ENCODE data around the gene FAM13B. TPM values are rescaled to one million over a fixed set of nuclear protein-coding genes. Genes with fewer than 3 reads are reported as not detected.

The FAM13B gene
- total and polyA plus RNA-seq, 9 of the 15 experiments (the other 6 are each of a cell fraction or from before 2014, with no cell fraction given): 2.3 to 21.6 (median 14.1) TPM

GRCh38 chr5:137901011-137901817 lies 131.7 kb downstream of the FAM13B start (continued):
- TF ChIP-seq, protein P1, sequence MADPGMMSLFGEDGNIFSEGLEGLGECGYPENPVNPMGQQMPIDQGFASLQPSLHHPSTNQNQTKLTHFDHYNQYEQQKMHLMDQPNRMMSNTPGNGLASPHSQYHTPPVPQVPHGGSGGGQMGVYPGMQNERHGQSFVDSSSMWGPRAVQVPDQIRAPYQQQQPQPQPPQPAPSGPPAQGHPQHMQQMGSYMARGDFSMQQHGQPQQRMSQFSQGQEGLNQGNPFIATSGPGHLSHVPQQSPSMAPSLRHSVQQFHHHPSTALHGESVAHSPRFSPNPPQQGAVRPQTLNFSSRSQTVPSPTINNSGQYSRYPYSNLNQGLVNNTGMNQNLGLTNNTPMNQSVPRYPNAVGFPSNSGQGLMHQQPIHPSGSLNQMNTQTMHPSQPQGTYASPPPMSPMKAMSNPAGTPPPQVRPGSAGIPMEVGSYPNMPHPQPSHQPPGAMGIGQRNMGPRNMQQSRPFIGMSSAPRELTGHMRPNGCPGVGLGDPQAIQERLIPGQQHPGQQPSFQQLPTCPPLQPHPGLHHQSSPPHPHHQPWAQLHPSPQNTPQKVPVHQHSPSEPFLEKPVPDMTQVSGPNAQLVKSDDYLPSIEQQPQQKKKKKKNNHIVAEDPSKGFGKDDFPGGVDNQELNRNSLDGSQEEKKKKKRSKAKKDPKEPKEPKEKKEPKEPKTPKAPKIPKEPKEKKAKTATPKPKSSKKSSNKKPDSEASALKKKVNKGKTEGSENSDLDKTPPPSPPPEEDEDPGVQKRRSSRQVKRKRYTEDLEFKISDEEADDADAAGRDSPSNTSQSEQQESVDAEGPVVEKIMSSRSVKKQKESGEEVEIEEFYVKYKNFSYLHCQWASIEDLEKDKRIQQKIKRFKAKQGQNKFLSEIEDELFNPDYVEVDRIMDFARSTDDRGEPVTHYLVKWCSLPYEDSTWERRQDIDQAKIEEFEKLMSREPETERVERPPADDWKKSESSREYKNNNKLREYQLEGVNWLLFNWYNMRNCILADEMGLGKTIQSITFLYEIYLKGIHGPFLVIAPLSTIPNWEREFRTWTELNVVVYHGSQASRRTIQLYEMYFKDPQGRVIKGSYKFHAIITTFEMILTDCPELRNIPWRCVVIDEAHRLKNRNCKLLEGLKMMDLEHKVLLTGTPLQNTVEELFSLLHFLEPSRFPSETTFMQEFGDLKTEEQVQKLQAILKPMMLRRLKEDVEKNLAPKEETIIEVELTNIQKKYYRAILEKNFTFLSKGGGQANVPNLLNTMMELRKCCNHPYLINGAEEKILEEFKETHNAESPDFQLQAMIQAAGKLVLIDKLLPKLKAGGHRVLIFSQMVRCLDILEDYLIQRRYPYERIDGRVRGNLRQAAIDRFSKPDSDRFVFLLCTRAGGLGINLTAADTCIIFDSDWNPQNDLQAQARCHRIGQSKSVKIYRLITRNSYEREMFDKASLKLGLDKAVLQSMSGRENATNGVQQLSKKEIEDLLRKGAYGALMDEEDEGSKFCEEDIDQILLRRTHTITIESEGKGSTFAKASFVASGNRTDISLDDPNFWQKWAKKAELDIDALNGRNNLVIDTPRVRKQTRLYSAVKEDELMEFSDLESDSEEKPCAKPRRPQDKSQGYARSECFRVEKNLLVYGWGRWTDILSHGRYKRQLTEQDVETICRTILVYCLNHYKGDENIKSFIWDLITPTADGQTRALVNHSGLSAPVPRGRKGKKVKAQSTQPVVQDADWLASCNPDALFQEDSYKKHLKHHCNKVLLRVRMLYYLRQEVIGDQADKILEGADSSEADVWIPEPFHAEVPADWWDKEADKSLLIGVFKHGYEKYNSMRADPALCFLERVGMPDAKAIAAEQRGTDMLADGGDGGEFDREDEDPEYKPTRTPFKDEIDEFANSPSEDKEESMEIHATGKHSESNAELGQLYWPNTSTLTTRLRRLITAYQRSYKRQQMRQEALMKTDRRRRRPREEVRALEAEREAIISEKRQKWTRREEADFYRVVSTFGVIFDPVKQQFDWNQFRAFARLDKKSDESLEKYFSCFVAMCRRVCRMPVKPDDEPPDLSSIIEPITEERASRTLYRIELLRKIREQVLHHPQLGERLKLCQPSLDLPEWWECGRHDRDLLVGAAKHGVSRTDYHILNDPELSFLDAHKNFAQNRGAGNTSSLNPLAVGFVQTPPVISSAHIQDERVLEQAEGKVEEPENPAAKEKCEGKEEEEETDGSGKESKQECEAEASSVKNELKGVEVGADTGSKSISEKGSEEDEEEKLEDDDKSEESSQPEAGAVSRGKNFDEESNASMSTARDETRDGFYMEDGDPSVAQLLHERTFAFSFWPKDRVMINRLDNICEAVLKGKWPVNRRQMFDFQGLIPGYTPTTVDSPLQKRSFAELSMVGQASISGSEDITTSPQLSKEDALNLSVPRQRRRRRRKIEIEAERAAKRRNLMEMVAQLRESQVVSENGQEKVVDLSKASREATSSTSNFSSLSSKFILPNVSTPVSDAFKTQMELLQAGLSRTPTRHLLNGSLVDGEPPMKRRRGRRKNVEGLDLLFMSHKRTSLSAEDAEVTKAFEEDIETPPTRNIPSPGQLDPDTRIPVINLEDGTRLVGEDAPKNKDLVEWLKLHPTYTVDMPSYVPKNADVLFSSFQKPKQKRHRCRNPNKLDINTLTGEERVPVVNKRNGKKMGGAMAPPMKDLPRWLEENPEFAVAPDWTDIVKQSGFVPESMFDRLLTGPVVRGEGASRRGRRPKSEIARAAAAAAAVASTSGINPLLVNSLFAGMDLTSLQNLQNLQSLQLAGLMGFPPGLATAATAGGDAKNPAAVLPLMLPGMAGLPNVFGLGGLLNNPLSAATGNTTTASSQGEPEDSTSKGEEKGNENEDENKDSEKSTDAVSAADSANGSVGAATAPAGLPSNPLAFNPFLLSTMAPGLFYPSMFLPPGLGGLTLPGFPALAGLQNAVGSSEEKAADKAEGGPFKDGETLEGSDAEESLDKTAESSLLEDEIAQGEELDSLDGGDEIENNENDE (IDR thresholded peaks at IDR 0.05; ENCODE audit: low read depth, low read length): no peak
- TF ChIP-seq SNIP1 (IDR thresholded peaks at IDR 0.05; ENCODE audit: low read depth) (no peak), ZNF324 (CRISPR knock-in tag; IDR thresholded peaks at IDR 0.05) (no peak), RERE (CRISPR knock-in tag; IDR thresholded peaks at IDR 0.05; ENCODE audit: borderline replicate concordance) (no peak), ARNT (IDR thresholded peaks at IDR 0.05) (0 out of 4 replicates have a peak, but pooled peaks of 1 of the 2 experiments have one; percentile 48), ZNF197 (CRISPR knock-in tag; IDR thresholded peaks at IDR 0.05; ENCODE audit: low read depth) (0 out of 2 replicates have a peak, but pooled peaks have one; percentile 58), SMAD2 (IDR thresholded peaks at IDR 0.05; ENCODE audit: low read depth, low read length) (no peak), ZNF24 (IDR thresholded peaks at IDR 0.05) (no peak), PTTG1 (tag; IDR thresholded peaks at IDR 0.05; ENCODE audit: low read depth) (0 out of 2 replicates have a peak, but pooled peaks have one; percentile 29), PHB (CRISPR knock-in tag; IDR thresholded peaks at IDR 0.05) (no peak), BRD9 (IDR thresholded peaks at IDR 0.05; ENCODE audit: low read depth, partially characterized antibody) (no peak)
